Right lobe of liver (tissue), 6 donors: ENCODE results near the gene AKR1C3. TPM values are rescaled to one million over a fixed set of nuclear protein-coding genes. Genes with fewer than 3 reads are reported as not detected.

Source experiments
- ATAC-seq, 4 donors: fragments of 200-7000 bp; cut with Tn5 transposase; one replicate each; pipeline ENCODE4 v1.9.1; 2020; ENCODE audit warnings: mild to moderate bottlenecking in 4 of 4, moderate library complexity in 4 of 4
- DNase-seq, 3 donors: peaks; one replicate each; pipeline ENCODE4 v3.0.0-alpha.2; 2020
- H3K27ac ChIP-seq, 3 donors: fragments of 200-600 bp; one replicate each; pipeline ENCODE4 v1.8.0; 2022
- H3K27me3 ChIP-seq, 2 donors: fragments of 200-600 bp; one replicate each; pipeline ENCODE4 v1.8.0; 2022
- H3K36me3 ChIP-seq, 4 donors: fragments of 200-600 bp; sonication (generic) in 1 of 4; one replicate each; pipeline versions ENCODE4 v1.5.1 to v1.8.0; 2017 to 2022; ENCODE audit warnings: control low read depth in 1 of 4
- H3K4me1 ChIP-seq, 4 donors: fragments of 200-600 bp; sonication (generic) in 1 of 4; one replicate each; pipeline versions ENCODE4 v1.5.1 to v1.8.0; 2017 to 2022; ENCODE audit warnings: control low read depth in 1 of 4
- H3K4me3 ChIP-seq, 3 donors: fragments of 200-600 bp; one replicate each; pipeline ENCODE4 v1.8.0; 2022
- H3K9me3 ChIP-seq, 4 donors: fragments of 200-600 bp; sonication (generic) in 1 of 4; one replicate each; pipeline versions ENCODE4 v1.5.1 to v1.8.0; 2017 to 2022; ENCODE audit warnings: control low read depth in 1 of 4
- POLR2A ChIP-seq: fragments of 450-650 bp; IDR thresholded peaks from one replicate; pipeline ENCODE4 v1.6.1; 2017; ENCODE audit warnings: antibody characterized with exemption, mild to moderate bottlenecking
- WGBS: methylation state at CpG from one replicate; pipeline ENCODE4 v1.1.6; 2018; ENCODE audit warnings: low coverage, low lambda C conversion rate; ENCODE audit not compliant: insufficient coverage; ENCODE audit errors: missing lambda C conversion rate; 5-methylcytosine and 5-hydroxymethylcytosine counted together
- intact Hi-C, 2 donors: fragments of 100-400 bp; cut with DNase I; formaldehyde crosslinking; loops; one replicate each; pipeline versions ENCODE4 v1.11.2 to v1.14.1; 2022
- total RNA-seq, 6 experiments: library from RNA; depleted of rRNA in 2 of 6; stranded (reverse); fragments of >200 nt in 2 of 6; fragmentation: NEBNext Ultra II Directional in 3 of 6; extraction: Animal tissue kit (Norgen Biotek cat#: 25700) in 3 of 6; gene quantifications; one replicate each; pipeline versions ENCODE4 v1.1.0 to v1.2.4, GENCODE V29; 2016 to 2023
- TF ChIP-seq, protein P1 (sequence below), 4 donors: fragments of 200-600 bp in 3 of 4; fragments of 450-650 bp in 1 of 4; IDR thresholded peaks; one replicate each; pipeline versions ENCODE4 v1.5.1 to v1.8.0; 2016 to 2022; ENCODE audit warnings: antibody characterized with exemption in 4 of 4, mild to moderate bottlenecking in 2 of 4
- donor health status: DM: no; HTN: yes; CAD: no.
- donor health status: DM: no; HTN: no; CAD: no.
- donor health status: DM: no; HTN: no; CAD: no.
- donor health status: DM: no; HTN: yes; CAD: no.
- donor health status: DM: no; HTN: yes; CAD: no.

Gene AKR1C3
- total RNA-seq, 6 experiments from 2014 or later: 169 to 782 (median 334) TPM

- Histone ChIP-seq H3K4me1 (peaks cover 0 to 29% (median 4%) of the 10 kb centered on the region in 4 donors), H3K27me3 (no peaks in the 10 kb centered on the region), H3K36me3 (no peaks in the 10 kb centered on the region), H3K9me3 (peaks cover 0 to 4% (median 0%) of the 10 kb centered on the region in 4 donors), H3K27ac (peak overlapping the region in 1 of 3 donors; percentile 37), H3K4me3 (no peak overlapping the region)
- WGBS: 54% methylated on average over 4 of the region's 4 CpGs
- ATAC-seq: no peak
- TF ChIP-seq POLR2A: no peak
- TF ChIP-seq, protein P1, sequence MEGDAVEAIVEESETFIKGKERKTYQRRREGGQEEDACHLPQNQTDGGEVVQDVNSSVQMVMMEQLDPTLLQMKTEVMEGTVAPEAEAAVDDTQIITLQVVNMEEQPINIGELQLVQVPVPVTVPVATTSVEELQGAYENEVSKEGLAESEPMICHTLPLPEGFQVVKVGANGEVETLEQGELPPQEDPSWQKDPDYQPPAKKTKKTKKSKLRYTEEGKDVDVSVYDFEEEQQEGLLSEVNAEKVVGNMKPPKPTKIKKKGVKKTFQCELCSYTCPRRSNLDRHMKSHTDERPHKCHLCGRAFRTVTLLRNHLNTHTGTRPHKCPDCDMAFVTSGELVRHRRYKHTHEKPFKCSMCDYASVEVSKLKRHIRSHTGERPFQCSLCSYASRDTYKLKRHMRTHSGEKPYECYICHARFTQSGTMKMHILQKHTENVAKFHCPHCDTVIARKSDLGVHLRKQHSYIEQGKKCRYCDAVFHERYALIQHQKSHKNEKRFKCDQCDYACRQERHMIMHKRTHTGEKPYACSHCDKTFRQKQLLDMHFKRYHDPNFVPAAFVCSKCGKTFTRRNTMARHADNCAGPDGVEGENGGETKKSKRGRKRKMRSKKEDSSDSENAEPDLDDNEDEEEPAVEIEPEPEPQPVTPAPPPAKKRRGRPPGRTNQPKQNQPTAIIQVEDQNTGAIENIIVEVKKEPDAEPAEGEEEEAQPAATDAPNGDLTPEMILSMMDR (IDR thresholded peaks at IDR 0.05): no peak
- intact Hi-C loops: no loop called here
- DNase-seq: no peak
Observed at GRCh38 chr10:5142199-5142598, 48.0 kb downstream of the AKR1C3 start.

DNA sequence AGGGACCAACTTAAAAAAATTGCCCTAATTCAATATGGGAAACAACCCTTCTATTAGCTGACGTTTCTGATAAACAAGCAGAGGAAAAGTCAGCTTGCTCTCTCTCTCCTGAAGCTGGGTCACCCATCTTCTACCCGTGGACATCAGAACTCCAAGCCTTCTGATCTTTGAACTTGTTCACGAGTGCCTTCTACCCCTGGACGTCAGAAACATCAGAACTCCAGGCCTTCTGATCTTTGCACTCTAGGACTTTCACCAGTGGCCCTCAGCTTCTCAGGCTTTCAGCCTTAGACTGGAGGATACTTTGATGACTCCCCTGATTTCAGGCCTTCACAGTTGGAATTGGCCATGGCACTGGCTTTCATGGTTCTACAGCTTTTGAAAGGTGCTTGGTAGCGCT lies 48.9 kb downstream of the AKR1C3 start:
- intact Hi-C loops: no loop called here
- H3K4me3 ChIP-seq: no peak overlapping the region
- no peaks in the 10 kb centered on the region for H3K36me3 ChIP-seq
- H3K27ac ChIP-seq: peak overlapping the region in 1 of 3 donors; percentile 37
- H3K9me3 ChIP-seq: no peaks in the 10 kb centered on the region
- WGBS: 31% methylated on average over 5 of the region's 5 CpGs
- no peaks in the 10 kb centered on the region for H3K27me3 ChIP-seq
- TF ChIP-seq POLR2A: no peak
- TF ChIP-seq, protein P1 (IDR thresholded peaks at IDR 0.05): no peak
- ATAC-seq: peak in 3 of 4 donors; percentile 37 to 57 (median 54)
- H3K4me1 ChIP-seq: peaks cover 0 to 38% (median 9%) of the 10 kb centered on the region in 4 donors
- DNase-seq: peak in 1 of 3 donors; percentile 49

- intact Hi-C loops: no loop called here
- no peak for TF ChIP-seq POLR2A
- TF ChIP-seq, protein P1 (IDR thresholded peaks at IDR 0.05): no peak
- Histone ChIP-seq H3K9me3 (peaks cover 0 to 5% (median 0%) of the 10 kb centered on the region in 4 donors), H3K27ac (peak overlapping the region in 2 of 3 donors; percentile 51 to 91), H3K27me3 (no peaks in the 10 kb centered on the region), H3K4me1 (peaks cover 0 to 56% (median 11%) of the 10 kb centered on the region in 4 donors), H3K36me3 (no peaks in the 10 kb centered on the region), H3K4me3 (no peak overlapping the region)
- WGBS: 41% methylated on average over 5 of the region's 5 CpGs
- DNase-seq (no peak), ATAC-seq (peak in 1 of 4 donors; percentile 7)
Observed at GRCh38 chr10:5146920-5147254, 52.7 kb downstream of the AKR1C3 start.

- Histone ChIP-seq H3K27ac (peak overlapping the region in 2 of 3 donors; percentile 51 to 91), H3K4me3 (no peak overlapping the region), H3K36me3 (peaks cover 0 to under 1% (median 0%) of the 10 kb centered on the region in 4 donors), H3K9me3 (peaks cover 0 to 5% (median 0%) of the 10 kb centered on the region in 4 donors), H3K27me3 (no peaks in the 10 kb centered on the region), H3K4me1 (peaks cover 0 to 51% (median 11%) of the 10 kb centered on the region in 4 donors)
- ATAC-seq (peak; percentile 72 to 85 (median 80)), DNase-seq (peak in 1 of 3 donors; percentile 64)
- TF ChIP-seq, protein P1 (IDR thresholded peaks at IDR 0.05): no peak
- TF ChIP-seq POLR2A: no peak
- 29% methylated on average over 5 of the region's 5 CpGs for WGBS
- intact Hi-C loops: no loop called here
Observed at GRCh38 chr10:5147255-5147980, 53.2 kb downstream of the AKR1C3 start.
